NCI-H345 (cell line): ENCODE results near the gene PILRA.

ENCODE experiments used
- DNase-seq: peaks from one replicate; lab custom pipeline; 2025; lab: John Stamatoyannopoulos, UW

The PILRA gene

GRCh38 chr7:100411101-100411500 is 37.8 kb downstream of the PILRA start:
- no peak for DNase-seq

DNA sequence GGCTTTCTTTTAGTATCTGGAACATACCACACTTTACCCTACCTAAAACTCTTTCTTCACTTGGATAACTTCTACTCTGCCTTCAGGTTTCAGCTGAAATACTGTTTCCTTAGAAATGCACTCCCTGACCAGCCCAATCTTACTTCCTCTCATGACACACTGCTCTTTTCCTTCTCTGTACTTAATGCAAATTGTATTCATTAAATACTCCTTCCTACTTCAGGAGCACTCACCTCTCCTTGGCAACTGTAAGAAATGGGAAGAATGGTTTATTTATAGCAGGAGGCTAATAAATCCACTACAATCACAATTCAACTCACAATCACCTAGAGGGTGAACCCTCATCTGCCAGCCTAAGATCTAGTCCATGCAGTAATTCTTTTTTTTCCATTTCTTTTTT is 40.1 kb downstream of the PILRA start:
- no peak for DNase-seq

GRCh38 chr7:100413889-100414288 is 40.6 kb downstream of the PILRA start:
- no peak for DNase-seq

DNA sequence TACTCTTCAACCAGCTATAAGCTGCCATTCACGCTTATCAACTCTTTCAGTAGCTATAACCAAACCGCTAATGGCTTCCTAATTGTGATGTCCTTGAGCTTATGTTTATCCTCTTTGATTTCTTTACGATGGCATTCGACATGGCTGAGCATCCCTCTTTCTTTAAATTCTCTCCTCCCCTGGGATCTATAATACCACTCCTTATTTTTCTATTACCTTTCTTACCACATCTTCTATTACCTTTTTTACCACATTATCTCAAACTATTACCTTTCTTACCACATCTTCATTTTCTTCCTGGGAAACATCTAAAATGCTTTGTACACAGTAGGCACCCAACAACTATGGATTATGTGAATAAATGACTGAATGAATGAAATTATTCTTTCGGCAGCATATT is 42.2 kb downstream of the PILRA start:
- no peak for DNase-seq

DNA sequence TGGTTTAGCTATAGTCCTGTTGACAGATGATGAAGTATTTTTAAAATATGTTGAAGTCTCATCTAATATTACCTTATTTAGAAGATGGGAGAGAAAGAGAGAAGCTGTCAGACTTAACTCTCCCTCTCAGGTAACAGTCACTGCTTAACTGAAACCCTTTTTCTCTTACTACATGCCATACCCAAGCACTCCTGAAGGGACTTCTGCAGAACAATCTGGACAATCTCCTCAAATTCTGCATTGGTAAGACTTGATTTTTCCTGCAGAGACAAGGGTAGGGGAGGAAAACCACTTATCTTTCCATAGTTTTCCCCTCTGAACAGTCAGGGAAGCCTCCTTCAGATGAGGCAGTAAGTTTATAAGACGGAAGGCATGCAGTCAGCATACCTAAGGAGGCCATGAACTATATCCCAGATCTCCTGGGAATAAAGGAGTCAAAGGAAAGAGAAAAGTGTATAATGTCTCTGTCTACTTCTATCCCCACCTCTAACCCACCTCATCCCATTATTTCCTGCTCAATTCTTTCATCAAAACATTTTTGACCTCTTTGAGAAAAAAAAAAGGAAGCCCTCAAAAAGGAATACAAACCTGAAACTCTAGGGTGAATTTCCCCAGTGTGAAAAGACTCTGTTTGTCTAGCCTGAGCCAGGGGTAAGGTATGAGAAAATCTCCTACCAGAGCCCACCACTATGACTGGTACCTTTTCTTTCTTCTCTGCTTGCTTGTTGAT is 45.8 kb downstream of the PILRA start:
- no peak for DNase-seq

DNA sequence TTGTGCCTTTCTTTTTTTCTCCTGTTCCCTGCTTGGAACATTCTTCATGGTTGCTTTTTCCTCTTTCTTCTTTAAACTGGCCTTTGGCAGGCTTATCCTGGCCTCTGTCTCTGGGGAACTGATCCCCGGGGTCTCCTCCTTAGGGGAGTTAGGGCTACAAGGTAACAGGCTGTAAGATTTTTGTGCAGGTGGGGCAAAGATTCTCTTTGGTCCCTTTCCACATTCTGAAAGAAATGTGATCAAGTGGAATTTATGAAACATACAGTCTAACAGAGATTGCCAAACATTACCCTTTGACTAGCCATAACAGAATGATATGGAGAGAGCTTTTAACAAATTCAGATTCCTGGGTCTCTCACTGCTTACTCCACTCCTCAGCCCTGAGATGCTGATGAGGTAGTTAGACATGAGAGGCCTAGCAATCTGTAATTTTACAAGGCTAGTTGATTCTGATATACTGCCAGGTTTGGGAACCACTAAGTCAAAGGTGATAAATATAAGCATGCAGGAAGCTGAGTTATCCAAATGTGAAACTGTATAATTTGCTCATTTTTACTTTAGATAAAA is 46.5 kb downstream of the PILRA start:
- no peak for DNase-seq

GRCh38 chr7:100423315-100423714 is 50.0 kb downstream of the PILRA start:
- DNase-seq = no peak

GRCh38 chr7:100425347-100425746 is 52.1 kb downstream of the PILRA start:
- no peak for DNase-seq

GRCh38 chr7:100426516-100426915 is 53.2 kb downstream of the PILRA start:
- no peak for DNase-seq

DNA sequence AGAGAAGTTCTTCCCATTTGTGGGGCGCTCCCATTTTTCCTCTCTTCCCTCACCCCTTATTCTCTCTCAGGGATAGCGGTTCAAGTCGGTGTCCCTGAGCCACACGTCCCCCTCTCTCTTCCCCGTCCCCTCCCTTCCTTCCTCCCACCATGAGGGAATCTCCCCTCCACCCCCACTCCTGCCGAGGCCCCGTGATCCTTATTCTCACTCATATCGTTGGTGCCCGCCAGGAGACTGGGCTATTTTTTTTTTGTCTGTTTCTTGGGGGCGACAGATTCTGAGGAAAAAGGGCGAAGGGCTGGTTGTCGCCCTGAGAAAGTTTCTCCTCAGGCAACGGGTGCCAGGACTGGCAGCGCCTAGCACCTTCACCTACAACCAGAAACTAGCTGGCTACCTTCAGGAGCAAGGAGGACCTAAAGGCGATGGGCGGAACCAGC is 54.5 kb downstream of the PILRA start:
- no peak for DNase-seq

DNA sequence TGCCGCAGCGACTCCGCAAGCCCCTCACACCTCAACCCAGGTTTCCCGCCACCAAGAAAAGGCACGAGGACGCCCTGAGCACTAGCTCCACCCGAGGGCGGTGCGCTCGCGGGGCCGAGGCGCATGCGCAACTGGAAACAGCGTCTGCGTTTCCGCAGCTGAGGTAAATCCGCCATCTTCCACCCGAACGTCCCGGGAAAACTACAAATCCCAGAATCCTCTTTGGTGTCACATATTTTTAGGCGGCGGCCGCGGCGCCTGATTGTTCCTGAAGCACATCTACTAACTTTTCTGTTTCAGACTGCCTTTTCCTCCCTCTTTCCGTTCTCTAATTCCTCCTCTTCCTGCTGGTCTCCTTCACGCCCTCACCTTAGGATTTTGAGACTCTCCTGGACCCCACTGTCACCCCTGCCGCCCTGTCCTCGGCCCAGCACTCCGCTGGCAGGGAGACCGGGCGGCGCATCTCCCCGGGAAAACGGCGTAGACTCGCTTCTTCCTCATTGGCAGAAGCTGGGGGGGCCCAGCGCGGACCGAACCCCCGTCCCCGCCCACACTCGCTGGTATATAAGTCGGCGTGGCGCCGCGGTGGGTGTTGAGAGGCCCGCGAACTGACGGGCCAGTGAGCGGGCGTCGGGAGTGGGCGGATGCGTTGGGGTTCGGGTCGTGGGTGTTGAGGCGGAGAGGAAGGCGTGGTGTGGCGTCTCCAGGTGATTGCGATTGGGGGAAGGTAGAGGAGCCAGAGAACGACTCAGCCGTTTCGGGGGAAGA is 55.1 kb downstream of the PILRA start, which contains the start of gene ZCWPW1:
ZCWPW1 (minus strand) TSS at position 505 of the 768 bp plus-strand sequence. CDS start 8,054 bp downstream, outside the sequence.
- peak; percentile 97 for DNase-seq

DNA sequence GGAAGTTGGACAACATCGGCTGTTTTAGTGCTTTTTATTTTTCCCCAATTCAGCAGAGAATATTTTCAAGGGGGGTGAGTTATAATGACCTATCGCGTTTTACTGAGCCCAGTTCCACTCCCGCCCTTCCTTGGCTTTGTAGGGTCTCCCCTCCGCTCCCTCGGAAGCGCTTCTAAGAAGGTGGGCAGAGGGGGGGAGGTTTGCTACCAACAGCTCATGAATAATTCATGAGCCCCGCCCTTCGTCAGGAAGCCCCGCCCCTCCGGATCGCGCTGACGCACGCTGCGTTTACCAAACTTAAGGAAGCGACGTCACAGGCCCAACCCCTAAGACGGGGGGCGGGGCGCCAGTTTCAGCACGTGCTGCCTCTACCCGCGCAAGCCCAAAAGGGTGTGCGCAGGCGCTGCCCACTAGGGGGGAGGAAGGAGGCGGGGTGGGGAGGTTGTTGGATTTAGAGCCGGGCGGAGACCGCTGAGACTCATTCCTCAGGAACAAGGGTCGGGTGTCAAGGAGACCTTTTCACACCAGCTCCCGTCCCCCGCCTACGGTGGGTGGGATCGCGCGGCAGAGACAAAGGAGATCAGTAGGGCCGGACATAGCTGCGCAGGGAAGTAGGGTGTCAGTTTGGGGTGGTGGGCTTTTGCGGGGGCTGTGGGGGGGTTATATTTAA is 55.8 kb downstream of the PILRA start:
- DNase-seq = peak; percentile 99

GRCh38 chr7:100429637-100430492 is 56.6 kb downstream of the PILRA start, which contains the start of gene MEPCE:
MEPCE (plus strand) TSS chr7:100429831; CDS start chr7:100430019, 188 bp downstream.
- DNase-seq = peak; percentile 96

GRCh38 chr7:100430493-100431285 is 57.4 kb downstream of the PILRA start:
- no peak for DNase-seq

DNA sequence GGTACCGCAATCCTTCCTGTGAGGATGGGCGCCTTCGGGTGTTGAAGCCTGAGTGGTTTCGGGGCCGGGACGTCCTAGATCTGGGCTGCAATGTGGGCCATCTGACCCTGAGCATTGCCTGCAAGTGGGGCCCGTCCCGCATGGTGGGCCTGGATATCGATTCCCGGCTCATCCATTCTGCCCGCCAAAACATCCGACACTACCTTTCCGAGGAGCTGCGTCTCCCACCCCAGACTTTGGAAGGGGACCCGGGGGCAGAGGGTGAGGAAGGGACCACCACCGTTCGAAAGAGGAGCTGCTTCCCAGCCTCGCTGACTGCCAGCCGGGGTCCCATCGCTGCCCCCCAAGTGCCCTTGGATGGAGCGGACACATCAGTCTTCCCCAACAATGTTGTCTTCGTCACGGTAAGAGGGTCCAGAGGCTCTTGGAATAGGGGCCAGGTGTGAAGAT is 58.0 kb downstream of the PILRA start:
- DNase-seq = no peak

DNA sequence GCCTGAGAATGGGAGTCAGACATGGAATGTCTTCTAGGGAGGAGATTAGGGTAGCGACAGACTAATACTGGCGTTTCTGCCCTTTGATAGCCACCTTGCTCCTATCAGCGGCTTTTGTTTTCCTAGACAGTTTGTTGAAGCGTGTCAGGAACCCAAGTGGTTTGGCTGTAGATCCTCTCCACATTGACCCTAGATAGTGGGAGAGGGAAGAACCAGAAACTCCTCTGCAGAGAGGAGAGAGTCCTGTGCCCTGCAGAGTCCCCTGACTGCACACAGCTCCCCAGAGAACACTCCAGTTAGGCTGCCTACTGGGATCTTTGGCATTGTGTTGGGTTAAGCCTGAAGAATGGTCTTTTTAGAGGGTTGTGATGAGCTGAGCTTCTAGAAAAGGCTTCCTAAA is 58.8 kb downstream of the PILRA start:
- no peak for DNase-seq

- no peak for DNase-seq
Measured at GRCh38 chr7:100432621-100433275, 59.5 kb downstream of the PILRA start.

GRCh38 chr7:100433276-100433591 is 59.9 kb downstream of the PILRA start:
- DNase-seq = no peak

DNA sequence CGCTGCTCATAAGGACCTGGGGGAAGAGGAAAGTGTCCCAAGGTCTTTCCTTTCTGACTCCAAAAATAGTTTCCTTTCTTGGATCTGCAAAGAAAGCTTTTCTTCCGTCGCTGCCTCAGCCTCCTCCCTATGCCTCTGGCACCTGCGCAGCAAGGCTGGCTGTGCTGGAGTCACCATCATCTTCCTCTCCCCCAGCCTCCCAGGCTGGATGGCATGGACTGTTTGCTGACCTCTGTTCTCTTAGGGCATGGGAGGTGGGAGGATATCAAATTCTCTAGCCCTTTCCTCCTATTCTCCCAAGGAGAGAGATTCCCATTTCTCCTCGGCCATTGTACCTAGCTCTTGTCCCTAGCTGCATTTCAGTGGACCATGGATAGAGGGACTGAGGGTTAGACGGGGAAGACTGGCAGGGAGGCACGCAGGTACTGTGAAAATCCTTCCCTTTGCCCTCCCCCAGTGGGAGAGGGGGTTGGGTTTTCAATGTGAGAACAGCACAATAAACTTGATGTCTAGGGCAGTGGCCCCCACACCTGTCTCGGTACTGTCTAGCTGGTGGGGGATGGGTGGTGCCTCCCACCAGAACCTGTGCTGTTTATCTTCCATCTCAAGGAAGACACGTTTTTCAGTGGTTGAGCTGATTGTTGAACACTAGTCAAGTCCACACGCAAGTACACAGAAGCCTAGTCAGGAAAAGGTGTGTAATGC is 60.5 kb downstream of the PILRA start:
- no peak for DNase-seq
